Peyer's patch (tissue), 4 donors: ENCODE data around the gene PLA2G4A.

Experiments
- CTCF ChIP-seq, 6 experiments: fragments of 450-650 bp in 4 of 6; fragments of 200-600 bp in 2 of 6; sonication (generic) in 1 of 6; IDR thresholded peaks; one replicate each; pipeline ENCODE4 v1.5.1; 2017 to 2019; ENCODE audit warnings: antibody characterized with exemption in 6 of 6, mild to moderate bottlenecking in 3 of 6, moderate library complexity in 1 of 6
- POLR2A ChIP-seq, 2 donors: fragments of 450-650 bp; IDR thresholded peaks; one replicate each; pipeline ENCODE4 v1.5.1; 2017; ENCODE audit warnings: antibody characterized with exemption in 2 of 2, mild to moderate bottlenecking in 2 of 2, moderate library complexity in 2 of 2

GRCh38 chr1:187013582-187014200 lies 184.9 kb downstream of the PLA2G4A start:
- TF ChIP-seq POLR2A (IDR thresholded peaks at IDR 0.05) (no peak), CTCF (IDR thresholded peaks at IDR 0.05) (no peak)
